Natural killer cell (primary cell): Measurements from ENCODE around the gene STOX2. TPM values are rescaled to one million over a fixed set of nuclear protein-coding genes. Genes with fewer than 3 reads are reported as not detected.

ENCODE experiments used
- ATAC-seq, 3 donors: fragments of 150-1000 bp in 2 of 3; fragments of 200-7000 bp in 1 of 3; cut with Tn5 transposase; 1 replicate in 1 of 3; 2 replicates in 2 of 3; pipeline ENCODE4 v1.10.0; 2021; ENCODE audit warnings: mild to moderate bottlenecking in 2 of 3, moderate library complexity in 2 of 3
- DNase-seq, 2 donors: peaks; one replicate each; pipeline versions ENCODE4 v3.0.0 to v3.0.0-alpha.2; 2013 to 2021; ENCODE audit warnings: mixed read lengths in 1 of 2
- H3K27ac ChIP-seq: one replicate; pipeline ENCODE4 v1.5.1; 2013; ENCODE audit warnings: mild to moderate bottlenecking, low read length
- H3K27me3 ChIP-seq: one replicate; pipeline ENCODE4 v1.6.1; 2013; ENCODE audit warnings: low read length; ENCODE audit not compliant: control insufficient read depth, insufficient read depth
- H3K36me3 ChIP-seq: one replicate; pipeline ENCODE4 v1.6.1; 2013; ENCODE audit warnings: low read length; ENCODE audit not compliant: control insufficient read depth, insufficient read depth
- H3K4me1 ChIP-seq: one replicate; pipeline ENCODE4 v1.6.1; 2013; ENCODE audit warnings: low read length; ENCODE audit not compliant: control insufficient read depth, insufficient read depth
- H3K4me3 ChIP-seq: one replicate; pipeline ENCODE4 v1.5.1; 2013; ENCODE audit warnings: low read length
- H3K9me3 ChIP-seq: one replicate; pipeline ENCODE4 v1.6.1; 2013; ENCODE audit warnings: low read length; ENCODE audit not compliant: control insufficient read depth, insufficient read depth
- H3K27ac Mint-ChIP-seq, 2 donors: one replicate each; pipeline ENCODE4 v1.8.0; 2022; ENCODE audit warnings: mild to moderate bottlenecking in 2 of 2, mixed read lengths in 2 of 2, moderate library complexity in 1 of 2
- H3K27me3 Mint-ChIP-seq, 2 donors: one replicate each; pipeline ENCODE4 v1.8.0; 2022; ENCODE audit warnings: low read depth in 2 of 2, mixed read lengths in 2 of 2
- H3K36me3 Mint-ChIP-seq: one replicate; pipeline ENCODE4 v1.8.0; 2022; ENCODE audit warnings: mixed read lengths
- H3K4me1 Mint-ChIP-seq, 2 donors: one replicate each; pipeline ENCODE4 v1.8.0; 2022; ENCODE audit warnings: mixed read lengths in 2 of 2
- H3K4me3 Mint-ChIP-seq: one replicate; pipeline ENCODE4 v1.8.0; 2022; ENCODE audit warnings: mild to moderate bottlenecking, moderate library complexity, mixed read lengths
- H3K9me3 Mint-ChIP-seq, 2 donors: one replicate each; pipeline ENCODE4 v1.8.0; 2022; ENCODE audit warnings: mixed read lengths in 2 of 2
- CTCF ChIP-seq: fragments of 200-600 bp; IDR thresholded peaks from one replicate; pipeline ENCODE4 v1.8.0; 2022; ENCODE audit warnings: antibody characterized with exemption
- WGBS: methylation state at CpG from one replicate; pipeline ENCODE4 v1.1.7; 2013; ENCODE audit warnings: missing lambda C conversion rate; ENCODE audit not compliant: insufficient coverage; 5-methylcytosine and 5-hydroxymethylcytosine counted together
- intact Hi-C: fragments of 100-400 bp; cut with micrococcal nuclease; formaldehyde crosslinking; loops from one replicate; pipeline ENCODE4 v1.14.2; 2022
- total RNA-seq, 4 donors: library from RNA; stranded (reverse); fragments of 120-200 nt in 1 of 4; gene quantifications; one replicate each; pipeline versions ENCODE4 v1.2.3 to v1.2.4, GENCODE V29; 2013 to 2022

STOX2 gene
- total RNA-seq, 3 donors from 2014 or later (not counting 1 experiment from before 2014, with no cell fraction given): 0.23 TPM; not detected in 2

- H3K27me3 ChIP-seq: peaks cover 18% of the 10 kb centered on the region
- TF ChIP-seq CTCF: no peak
- DNase-seq (no peak), ATAC-seq (no peak)
- WGBS: 69% methylated on average over 9 of the region's 10 CpGs
- H3K27ac ChIP-seq: no peak overlapping the region
- no peaks in the 10 kb centered on the region for H3K4me1 ChIP-seq
- Mint-ChIP-seq H3K27ac (no peak overlapping the region), H3K27me3 (peaks cover 19 to 37% of the 10 kb centered on the region in 2 donors), H3K36me3 (peaks cover 7% of the 10 kb centered on the region), H3K4me1 (no peaks in the 10 kb centered on the region), H3K4me3 (no peak overlapping the region), H3K9me3 (peaks cover 0 to 2% of the 10 kb centered on the region in 2 donors)
- H3K36me3 ChIP-seq: no peaks in the 10 kb centered on the region
- intact Hi-C loops: no loop called here
- H3K4me3 ChIP-seq: no peak overlapping the region
- no peaks in the 10 kb centered on the region for H3K9me3 ChIP-seq
These were observed 3.0 kb downstream of the STOX2 start for GRCh38 chr4:183907871-183908683.

DNA sequence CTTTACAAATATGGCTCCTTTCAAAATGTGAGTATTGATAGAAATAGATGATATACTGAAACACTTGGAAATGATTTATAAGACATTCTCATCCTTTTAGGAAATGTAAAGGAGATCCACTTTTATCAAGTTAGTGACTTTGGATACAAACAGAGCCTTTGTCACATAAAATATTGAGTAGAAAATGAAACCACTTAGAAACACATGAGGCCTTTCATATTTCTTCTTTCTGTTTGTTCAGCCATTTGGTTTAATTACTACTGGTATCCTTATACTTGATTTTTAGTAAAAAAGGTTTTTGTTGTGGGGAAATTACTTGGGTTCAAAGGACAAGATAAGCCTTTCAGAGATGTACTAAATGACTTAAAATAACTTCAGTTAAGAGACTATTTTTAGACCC, 4.1 kb downstream of the STOX2 start:
- Mint-ChIP-seq H3K4me1 (no peaks in the 10 kb centered on the region), H3K27ac (no peak overlapping the region), H3K9me3 (peaks cover 0 to 2% of the 10 kb centered on the region in 2 donors), H3K36me3 (peaks cover 7% of the 10 kb centered on the region), H3K4me3 (no peak overlapping the region), H3K27me3 (peaks cover 11 to 33% of the 10 kb centered on the region in 2 donors)
- ATAC-seq (no peak), DNase-seq (no peak)
- TF ChIP-seq CTCF: no peak
- Histone ChIP-seq H3K9me3 (no peaks in the 10 kb centered on the region), H3K27me3 (peaks cover 18% of the 10 kb centered on the region), H3K36me3 (no peaks in the 10 kb centered on the region), H3K27ac (no peak overlapping the region), H3K4me3 (no peak overlapping the region), H3K4me1 (no peaks in the 10 kb centered on the region)
- intact Hi-C loops: no loop called here

DNA sequence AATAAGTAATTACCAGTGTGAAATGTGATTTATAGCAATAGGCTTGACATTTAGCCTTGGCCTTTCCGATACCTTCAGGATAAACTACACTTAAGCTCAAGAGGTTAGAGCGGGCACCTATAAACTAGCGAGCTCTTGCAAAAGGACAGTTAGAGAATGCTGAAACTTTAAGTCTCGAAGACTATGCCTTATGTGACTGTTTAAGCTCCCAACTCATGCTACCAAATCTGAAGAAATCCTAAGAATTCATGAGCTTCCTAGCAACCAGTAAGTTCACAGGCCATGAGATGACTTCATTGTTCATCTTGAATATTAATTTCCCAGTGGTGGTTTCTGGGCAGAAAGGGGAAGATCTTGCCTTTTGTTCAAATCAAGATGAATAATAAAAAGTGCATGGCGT, 4.7 kb downstream of the STOX2 start:
- WGBS: 92% methylated on average over 5 of the region's 5 CpGs
- Histone ChIP-seq H3K27ac (no peak overlapping the region), H3K4me1 (no peaks in the 10 kb centered on the region), H3K4me3 (no peak overlapping the region), H3K9me3 (no peaks in the 10 kb centered on the region), H3K36me3 (no peaks in the 10 kb centered on the region), H3K27me3 (peaks cover 18% of the 10 kb centered on the region)
- peaks cover 7% of the 10 kb centered on the region for H3K36me3 Mint-ChIP-seq
- no peak for TF ChIP-seq CTCF
- ATAC-seq (no peak), DNase-seq (no peak)
- intact Hi-C loops: no loop called here
- peaks cover 0 to 2% of the 10 kb centered on the region in 2 donors for H3K9me3 Mint-ChIP-seq
- no peak overlapping the region for H3K4me3 Mint-ChIP-seq
- no peaks in the 10 kb centered on the region for H3K4me1 Mint-ChIP-seq
- no peak overlapping the region for H3K27ac Mint-ChIP-seq
- peaks cover 5 to 30% of the 10 kb centered on the region in 2 donors for H3K27me3 Mint-ChIP-seq

GRCh38 chr4:183912585-183912984, 7.5 kb downstream of the STOX2 start:
- Mint-ChIP-seq H3K4me3 (no peak overlapping the region), H3K36me3 (peaks cover 7% of the 10 kb centered on the region), H3K27ac (no peak overlapping the region), H3K9me3 (peaks cover 0 to 2% of the 10 kb centered on the region in 2 donors), H3K27me3 (peaks cover 0 to 18% of the 10 kb centered on the region in 2 donors), H3K4me1 (no peaks in the 10 kb centered on the region)
- no peak for ATAC-seq
- H3K36me3 ChIP-seq: no peaks in the 10 kb centered on the region
- DNase-seq: no peak
- no peak overlapping the region for H3K27ac ChIP-seq
- 94% methylated on average over 8 of the region's 8 CpGs for WGBS
- no peak overlapping the region for H3K4me3 ChIP-seq
- no peaks in the 10 kb centered on the region for H3K4me1 ChIP-seq
- H3K9me3 ChIP-seq: no peaks in the 10 kb centered on the region
- H3K27me3 ChIP-seq: peaks cover 14% of the 10 kb centered on the region
- intact Hi-C loops: no loop called here
- no peak for TF ChIP-seq CTCF
